Ishikawa (cell line): ENCODE data around the gene OSTF1.
A peak's percentile ranks its signal among the peaks of the same experiment; 100 is the strongest.

Experiments used
- CEBPB ChIP-seq: IDR thresholded peaks from 2 replicates; pipeline ENCODE4 v1.6.1; 2012
- CREB1 ChIP-seq: IDR thresholded peaks from 2 replicates; pipeline ENCODE4 v1.6.1; 2012; ENCODE audit warnings: low read depth
- EGR1 ChIP-seq: IDR thresholded peaks from 2 replicates; pipeline ENCODE4 v1.6.1; 2012
- EP300 ChIP-seq: IDR thresholded peaks from 2 replicates; pipeline ENCODE4 v1.6.1; 2012; ENCODE audit warnings: borderline replicate concordance
- FOXM1 ChIP-seq: IDR thresholded peaks from 2 replicates; pipeline ENCODE4 v1.6.1; 2012; ENCODE audit warnings: low read depth, borderline replicate concordance
- NFIC ChIP-seq: IDR thresholded peaks from 2 replicates; pipeline ENCODE4 v1.6.1; 2012
- RAD21 ChIP-seq: IDR thresholded peaks from 2 replicates; pipeline ENCODE4 v1.6.1; 2012; ENCODE audit warnings: low read depth
- TAF1 ChIP-seq: IDR thresholded peaks from 2 replicates; pipeline ENCODE4 v1.6.1; 2012; ENCODE audit warnings: low read depth, mild to moderate bottlenecking
- TCF12 ChIP-seq: IDR thresholded peaks from 2 replicates; pipeline ENCODE4 v1.6.1; 2012; ENCODE audit warnings: low read depth
- TEAD4 ChIP-seq: IDR thresholded peaks from 2 replicates; pipeline ENCODE4 v1.6.1; 2012
- YY1 ChIP-seq: IDR thresholded peaks from 2 replicates; pipeline ENCODE4 v1.6.1; 2012; ENCODE audit warnings: low read depth
- ZBTB7A ChIP-seq: IDR thresholded peaks from 2 replicates; pipeline ENCODE4 v1.6.1; 2012; ENCODE audit warnings: low read depth
- TF ChIP-seq, protein P1 (sequence below): IDR thresholded peaks from 2 replicates; pipeline ENCODE4 v1.6.1; 2012
- TF ChIP-seq, protein P2 (sequence below): IDR thresholded peaks from 2 replicates; pipeline ENCODE4 v1.6.1; 2012
- TF ChIP-seq, protein P3 (sequence below): IDR thresholded peaks from 2 replicates; pipeline ENCODE4 v1.6.1; 2012; ENCODE audit warnings: low read depth, mild to moderate bottlenecking

OSTF1 gene

DNA sequence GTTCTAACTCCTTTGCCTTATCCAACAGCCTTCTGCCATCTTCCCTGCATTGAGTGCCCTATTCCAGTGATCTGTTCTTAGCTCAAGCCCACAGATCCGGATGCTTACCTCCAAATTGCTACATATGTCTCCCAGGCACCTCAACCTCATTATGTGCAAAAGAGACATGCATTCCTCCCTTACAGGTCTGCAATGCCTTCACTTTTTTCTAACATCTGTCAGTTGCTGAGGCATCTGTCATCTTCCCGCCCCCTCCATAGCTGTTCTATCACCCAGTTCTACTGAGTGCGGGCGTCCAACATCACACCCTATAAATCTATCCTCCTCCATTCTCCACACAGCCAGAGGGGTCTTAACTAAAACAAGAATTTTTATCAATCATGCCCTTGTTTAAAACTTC lies 20.4 kb upstream of the OSTF1 start:
- TF ChIP-seq, protein P1, sequence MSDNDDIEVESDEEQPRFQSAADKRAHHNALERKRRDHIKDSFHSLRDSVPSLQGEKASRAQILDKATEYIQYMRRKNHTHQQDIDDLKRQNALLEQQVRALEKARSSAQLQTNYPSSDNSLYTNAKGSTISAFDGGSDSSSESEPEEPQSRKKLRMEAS = no peak
- TF ChIP-seq FOXM1 (no peak), CEBPB (no peak), ZBTB7A (no peak)
- TF ChIP-seq, protein P2, sequence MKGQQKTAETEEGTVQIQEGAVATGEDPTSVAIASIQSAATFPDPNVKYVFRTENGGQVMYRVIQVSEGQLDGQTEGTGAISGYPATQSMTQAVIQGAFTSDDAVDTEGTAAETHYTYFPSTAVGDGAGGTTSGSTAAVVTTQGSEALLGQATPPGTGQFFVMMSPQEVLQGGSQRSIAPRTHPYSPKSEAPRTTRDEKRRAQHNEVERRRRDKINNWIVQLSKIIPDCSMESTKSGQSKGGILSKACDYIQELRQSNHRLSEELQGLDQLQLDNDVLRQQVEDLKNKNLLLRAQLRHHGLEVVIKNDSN = no peak

DNA sequence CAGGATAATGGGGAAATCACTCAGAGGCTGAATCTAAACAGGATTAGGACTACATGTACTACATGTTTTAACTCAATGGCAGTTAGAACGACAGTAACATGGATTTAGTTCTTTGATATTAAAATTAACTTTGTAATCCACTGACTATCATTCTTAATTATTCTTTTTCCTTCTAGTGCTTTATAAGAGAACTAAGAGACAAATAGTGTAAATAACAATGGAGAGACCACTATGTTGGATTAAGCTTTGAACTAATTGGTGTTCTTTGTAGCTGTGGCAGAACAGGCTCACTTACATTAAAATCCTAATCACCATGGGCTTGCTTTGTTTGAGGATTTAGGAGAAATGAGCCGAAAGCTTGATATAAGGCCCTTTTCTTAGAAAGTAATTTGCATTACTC lies 19.1 kb upstream of the OSTF1 start:
- no peak for TF ChIP-seq EGR1
- no peak for TF ChIP-seq YY1

DNA sequence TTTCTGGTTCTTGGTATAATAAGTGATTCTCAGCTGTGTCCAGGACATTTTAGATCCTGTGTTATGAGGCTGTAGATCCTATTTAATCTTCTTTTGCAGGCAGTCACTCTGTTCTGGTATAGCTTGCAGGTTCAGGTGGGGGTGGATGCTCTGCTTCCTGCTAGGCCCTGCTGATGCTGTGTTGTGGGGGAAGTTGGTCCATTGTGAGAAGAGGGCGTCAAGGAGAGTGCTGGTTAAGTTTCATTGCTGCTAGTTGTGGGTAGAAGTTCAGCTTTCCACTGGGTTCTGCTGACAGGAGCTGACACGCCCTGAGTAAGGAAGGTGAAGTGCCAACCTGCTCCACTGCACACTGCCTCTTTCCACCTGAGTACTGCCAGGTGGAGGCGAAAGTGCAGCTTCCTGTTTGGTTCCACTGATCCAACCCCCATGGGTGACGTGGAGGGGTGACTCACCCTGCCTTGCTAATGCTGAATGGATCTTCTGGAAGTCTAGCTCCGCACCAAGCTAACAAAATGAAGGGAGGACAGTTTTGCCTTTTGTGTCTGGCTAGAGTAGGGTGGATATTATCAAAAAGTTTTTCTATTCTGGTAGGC lies 16.7 kb upstream of the OSTF1 start:
- TF ChIP-seq EGR1 (no peak), ZBTB7A (no peak), TAF1 (no peak)
- TF ChIP-seq, protein P1 = 0 out of 2 replicates have a peak, but pooled peaks have one; percentile 36
- TF ChIP-seq, protein P2 = no peak

DNA sequence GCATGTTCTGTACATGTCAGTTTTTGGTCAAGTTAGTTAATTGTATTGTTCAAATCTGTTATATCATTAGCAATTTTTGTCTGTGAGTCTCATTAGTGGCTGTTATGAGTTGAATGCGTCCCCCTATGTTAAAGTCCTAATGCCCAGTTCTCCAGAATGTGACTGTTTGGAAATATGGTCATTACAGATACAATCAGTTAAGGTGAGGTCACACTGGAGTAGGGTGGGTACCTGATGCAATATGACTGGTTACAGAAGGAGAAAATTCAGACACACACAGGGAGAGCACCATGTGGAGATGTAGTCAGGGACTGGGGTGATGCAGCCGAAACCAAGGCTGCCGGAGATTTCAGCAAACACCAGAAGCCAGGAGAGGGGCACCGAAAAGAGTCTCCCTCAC lies 15.4 kb upstream of the OSTF1 start:
- no peak for TF ChIP-seq YY1
- TF ChIP-seq RAD21 = no peak
- TF ChIP-seq, protein P2 = no peak

DNA sequence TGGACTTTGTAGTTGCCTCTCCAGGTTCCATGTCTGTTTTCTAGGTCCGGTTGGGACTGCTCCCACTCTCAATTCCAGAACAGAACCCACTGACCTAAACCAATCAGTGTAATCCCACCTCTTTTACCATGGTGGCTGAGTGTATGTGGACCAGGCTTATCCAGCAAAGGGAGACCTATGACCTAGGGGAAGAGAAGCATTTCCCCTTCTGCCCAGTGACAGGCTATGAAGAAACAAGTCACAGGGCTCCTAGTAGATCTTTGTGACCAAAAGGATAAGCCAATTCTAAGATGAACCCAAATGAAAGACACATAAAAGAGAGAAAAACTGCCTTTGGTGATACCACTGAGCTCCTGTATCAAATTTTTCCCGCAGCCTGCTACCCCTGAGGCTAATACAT lies 6.7 kb upstream of the OSTF1 start:
- no peak for TF ChIP-seq CEBPB

DNA sequence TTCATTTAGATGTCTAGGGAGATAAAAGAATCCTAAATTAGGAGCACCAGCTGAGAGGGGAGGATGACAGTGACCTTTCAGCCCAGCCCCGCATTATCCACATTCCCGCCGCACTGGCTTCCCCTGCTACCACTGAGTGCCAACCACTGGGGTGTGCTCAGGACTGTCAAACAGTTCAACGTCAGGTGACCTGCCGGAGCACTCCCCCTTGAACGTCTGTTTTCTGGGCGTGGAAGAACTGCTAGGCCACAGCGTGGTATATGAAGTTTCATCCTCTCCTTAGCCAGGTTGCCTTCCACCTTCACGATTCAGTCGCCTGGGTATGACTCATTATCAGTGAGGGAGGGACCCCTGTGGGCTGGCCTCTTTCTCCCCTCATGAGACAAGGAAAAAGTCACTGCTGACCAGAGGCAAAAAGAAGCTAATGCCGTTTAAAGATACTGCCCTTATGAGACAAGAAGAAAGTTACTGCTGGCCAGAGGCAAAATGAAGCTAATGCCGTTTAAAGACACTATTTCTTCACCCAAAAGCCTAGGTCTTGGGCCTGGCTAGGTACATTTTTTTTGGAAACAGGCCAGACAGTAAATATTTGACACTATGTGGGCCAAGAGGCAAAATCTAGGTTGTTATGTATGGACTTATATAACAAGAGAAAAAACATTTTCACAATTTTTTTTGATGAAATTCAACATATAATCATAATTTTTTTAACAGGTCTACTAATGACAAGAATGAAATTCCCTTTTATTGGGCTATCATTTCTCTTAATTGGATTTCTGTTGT lies 4.9 kb upstream of the OSTF1 start:
- TF ChIP-seq NFIC = no peak
- no peak for TF ChIP-seq FOXM1
- no peak for TF ChIP-seq ZBTB7A
- peak; percentile 60 for TF ChIP-seq TEAD4
- TF ChIP-seq, protein P1 = peak; percentile 31; the same call in 1 of the 2 replicates
- TF ChIP-seq, protein P2 = peak; percentile 88
- no peak for TF ChIP-seq EGR1
- TF ChIP-seq CREB1 = no peak
- TF ChIP-seq CEBPB = no peak
- TF ChIP-seq RAD21 = peak; percentile 34; the same call in 1 of the 2 replicates
- TF ChIP-seq EP300 = no peak

DNA sequence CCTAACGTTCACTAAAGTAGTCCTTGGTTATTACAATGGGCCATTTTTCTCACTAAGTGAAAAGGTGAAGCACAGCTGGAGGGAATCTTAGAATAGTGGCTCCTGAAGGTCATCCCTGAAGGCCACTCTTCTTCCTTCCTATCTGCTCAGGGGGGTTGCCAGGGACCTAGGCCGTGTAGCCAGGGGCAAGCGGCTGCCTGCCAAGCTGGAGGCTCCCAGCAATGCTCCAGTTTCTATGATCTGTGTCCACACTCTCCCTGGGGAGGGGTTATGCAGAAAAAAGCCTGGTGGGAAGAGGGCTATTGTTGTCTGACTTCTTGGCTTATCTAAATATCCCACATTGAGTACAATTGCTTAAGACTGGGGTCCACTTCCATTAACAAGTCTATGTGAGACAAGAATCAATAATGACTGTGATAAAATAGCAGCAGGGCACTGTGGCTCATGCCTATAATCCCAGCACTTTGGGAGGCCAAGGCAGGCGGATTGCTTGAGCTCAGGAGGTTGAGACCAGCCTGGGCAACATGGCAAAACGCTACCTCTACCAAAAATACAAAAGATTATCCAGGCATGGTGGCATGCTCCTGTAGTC lies 4.1 kb upstream of the OSTF1 start:
- TF ChIP-seq TAF1 (no peak), NFIC (no peak), CREB1 (no peak), TEAD4 (no peak), ZBTB7A (no peak), YY1 (no peak), TCF12 (no peak), CEBPB (no peak), EGR1 (no peak), EP300 (no peak)
- TF ChIP-seq, protein P2 = no peak
- TF ChIP-seq, protein P3, sequence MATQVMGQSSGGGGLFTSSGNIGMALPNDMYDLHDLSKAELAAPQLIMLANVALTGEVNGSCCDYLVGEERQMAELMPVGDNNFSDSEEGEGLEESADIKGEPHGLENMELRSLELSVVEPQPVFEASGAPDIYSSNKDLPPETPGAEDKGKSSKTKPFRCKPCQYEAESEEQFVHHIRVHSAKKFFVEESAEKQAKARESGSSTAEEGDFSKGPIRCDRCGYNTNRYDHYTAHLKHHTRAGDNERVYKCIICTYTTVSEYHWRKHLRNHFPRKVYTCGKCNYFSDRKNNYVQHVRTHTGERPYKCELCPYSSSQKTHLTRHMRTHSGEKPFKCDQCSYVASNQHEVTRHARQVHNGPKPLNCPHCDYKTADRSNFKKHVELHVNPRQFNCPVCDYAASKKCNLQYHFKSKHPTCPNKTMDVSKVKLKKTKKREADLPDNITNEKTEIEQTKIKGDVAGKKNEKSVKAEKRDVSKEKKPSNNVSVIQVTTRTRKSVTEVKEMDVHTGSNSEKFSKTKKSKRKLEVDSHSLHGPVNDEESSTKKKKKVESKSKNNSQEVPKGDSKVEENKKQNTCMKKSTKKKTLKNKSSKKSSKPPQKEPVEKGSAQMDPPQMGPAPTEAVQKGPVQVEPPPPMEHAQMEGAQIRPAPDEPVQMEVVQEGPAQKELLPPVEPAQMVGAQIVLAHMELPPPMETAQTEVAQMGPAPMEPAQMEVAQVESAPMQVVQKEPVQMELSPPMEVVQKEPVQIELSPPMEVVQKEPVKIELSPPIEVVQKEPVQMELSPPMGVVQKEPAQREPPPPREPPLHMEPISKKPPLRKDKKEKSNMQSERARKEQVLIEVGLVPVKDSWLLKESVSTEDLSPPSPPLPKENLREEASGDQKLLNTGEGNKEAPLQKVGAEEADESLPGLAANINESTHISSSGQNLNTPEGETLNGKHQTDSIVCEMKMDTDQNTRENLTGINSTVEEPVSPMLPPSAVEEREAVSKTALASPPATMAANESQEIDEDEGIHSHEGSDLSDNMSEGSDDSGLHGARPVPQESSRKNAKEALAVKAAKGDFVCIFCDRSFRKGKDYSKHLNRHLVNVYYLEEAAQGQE = no peak
- TF ChIP-seq, protein P1 = no peak
